SH-SY5Y (cell line): ENCODE results near the gene KIRREL2.

Experiments
- GATA2 ChIP-seq: IDR thresholded peaks from 2 replicates; pipeline ENCODE4 v1.6.1; 2011; ENCODE audit warnings: mild to moderate bottlenecking, low read depth, low read length
- GATA3 ChIP-seq: IDR thresholded peaks from 2 replicates; pipeline ENCODE4 v1.6.1; 2011; ENCODE audit warnings: low read depth, mild to moderate bottlenecking, low read length, moderate library complexity

- TF ChIP-seq GATA2: no peak
- no peak for TF ChIP-seq GATA3
These were observed 7.7 kb upstream of the KIRREL2 start for GRCh38 chr19:35848919-35849505.
